Measurements from ENCODE around the gene PARVG.

PARVG gene

DNA sequence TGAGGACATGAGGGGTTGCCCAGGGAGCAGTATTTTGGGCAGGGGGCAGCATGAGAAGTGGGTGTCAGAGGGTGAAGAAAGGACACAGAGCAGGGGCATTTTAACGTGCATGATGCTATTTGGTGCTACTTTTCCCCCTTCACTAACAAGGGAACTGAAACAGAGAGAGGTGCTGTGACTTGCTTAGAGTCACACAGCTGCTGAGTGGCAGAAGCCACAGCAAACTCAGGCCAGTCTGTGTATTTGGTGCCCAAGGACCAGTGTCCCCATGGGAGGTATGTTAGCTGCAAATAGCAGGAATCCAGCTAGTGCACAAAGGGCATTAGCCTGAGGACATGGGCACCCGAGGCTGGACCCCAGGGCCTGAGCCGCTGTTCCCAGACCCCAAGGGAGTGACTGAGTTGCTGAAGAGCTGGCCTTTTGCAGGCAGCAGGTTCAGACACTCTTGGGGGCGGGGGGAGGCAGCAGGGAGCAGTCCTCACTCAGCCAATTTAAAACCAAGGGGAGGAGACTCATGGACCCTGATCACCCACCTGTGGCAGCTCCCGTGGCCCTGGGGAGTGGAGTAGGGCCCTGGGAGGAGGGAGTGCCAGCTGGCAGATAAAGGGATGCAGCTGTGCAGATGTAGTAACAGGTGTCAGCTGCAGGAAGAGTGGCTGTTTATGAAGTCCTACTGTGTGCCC lies 14.6 kb downstream of the PARVG start:
- ATAC-seq, result no peak
- DNase-seq, result no peak

DNA sequence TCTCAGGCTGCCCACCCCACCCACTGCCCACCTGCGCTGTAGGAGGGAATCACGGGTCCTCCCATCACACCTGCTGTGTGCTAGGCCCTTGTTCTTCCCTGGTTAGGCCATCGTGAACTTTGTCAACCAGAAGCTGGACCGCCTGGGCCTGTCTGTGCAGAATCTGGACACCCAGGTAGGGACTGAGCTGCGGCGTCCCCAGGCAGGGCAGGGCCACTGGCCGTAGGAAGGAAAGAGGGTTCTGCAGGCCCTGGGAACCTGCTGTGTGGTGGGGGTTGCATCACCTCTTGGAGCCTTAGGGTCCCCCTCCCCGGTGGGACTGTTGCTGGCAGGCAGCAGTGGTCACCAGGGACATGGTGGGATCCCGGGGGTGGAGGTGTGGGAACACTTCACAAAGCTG lies 15.5 kb downstream of the PARVG start:
- no peak for DNase-seq
- ATAC-seq, result no peak

DNA sequence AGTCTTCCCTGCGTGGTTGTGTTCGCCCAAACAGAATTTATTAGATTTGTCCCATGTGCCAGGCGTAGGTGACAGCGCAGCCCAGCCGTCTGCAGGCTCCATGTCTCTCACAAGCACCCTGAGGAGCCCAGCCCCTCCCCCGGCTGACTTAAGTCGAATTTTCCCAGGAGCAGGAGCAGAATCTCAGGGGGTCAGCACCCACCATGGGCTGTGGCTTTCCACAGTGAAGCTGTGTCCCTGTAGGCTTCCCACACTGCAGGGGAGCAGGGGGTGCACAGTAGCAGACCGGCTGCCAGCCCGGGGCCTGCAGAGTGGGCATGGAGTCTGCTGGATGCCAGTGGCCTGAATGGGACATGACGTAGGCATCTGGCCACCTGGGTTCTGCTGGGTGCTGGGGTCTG lies 16.0 kb downstream of the PARVG start:
- ATAC-seq (no peak), DNase-seq (no peak)

DNA sequence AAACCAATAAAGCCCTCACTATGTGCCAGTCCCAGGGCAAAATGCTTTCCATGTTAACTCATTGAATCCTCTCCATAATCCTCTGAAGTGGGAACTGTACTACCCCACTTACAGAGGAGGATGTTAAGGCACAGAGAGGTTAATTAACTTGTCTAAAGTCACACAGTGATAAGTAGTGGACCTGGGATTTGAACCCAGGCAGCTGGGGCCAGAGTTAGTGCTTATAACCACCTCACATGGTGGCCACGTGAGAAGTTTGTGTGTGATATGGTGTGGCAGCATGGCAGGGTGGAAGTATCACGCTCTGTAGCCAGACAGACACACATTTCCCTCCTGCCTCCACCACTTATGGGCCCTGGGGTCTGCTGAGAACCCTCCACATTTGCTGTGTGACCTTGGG lies 16.5 kb downstream of the PARVG start:
- ATAC-seq, result no peak
- no peak for DNase-seq

DNA sequence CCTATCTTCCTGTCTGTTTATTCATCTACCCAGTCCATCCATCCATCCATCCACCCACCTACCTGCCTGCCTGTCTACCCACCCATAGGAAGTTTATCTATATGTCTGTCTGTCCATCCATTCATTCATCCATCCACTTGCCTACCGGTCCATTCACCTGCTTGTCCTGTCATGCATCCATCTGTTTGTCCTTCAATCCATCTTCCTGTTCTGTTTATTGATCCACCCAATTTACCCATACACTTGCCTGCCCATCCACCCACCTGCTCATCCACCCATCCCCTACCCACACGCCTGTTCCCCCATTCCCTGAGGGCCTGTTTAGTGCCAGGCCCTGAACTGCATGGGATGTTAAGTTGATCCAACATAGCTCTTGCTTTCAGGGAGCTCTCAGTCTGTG lies 18.4 kb downstream of the PARVG start:
- ATAC-seq, result no peak

DNA sequence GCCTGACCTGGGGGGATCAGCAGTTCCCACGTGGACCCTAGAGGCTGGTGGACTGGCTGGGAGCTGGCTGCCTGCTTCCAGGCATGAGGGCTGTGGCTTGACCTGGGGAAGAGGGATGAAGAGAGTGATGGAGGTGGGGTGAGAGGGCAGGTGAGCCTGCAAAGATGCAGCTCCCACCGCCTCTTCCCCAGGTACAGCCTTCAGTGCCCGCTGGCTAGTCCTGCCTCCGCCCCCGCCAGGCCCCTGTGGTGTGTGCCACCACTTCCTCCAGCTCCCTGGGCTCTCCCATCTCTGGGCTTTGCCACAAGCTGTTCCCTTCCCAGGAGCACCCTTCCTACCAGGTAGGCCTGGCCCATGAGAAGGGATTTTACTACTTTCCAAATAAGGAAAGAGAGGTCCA lies 19.1 kb downstream of the PARVG start:
- no peak for DNase-seq
- no peak for ATAC-seq

More for the DNA sequence above, 18.4 kb downstream of the PARVG start:
- DNase-seq, result no peak

DNA sequence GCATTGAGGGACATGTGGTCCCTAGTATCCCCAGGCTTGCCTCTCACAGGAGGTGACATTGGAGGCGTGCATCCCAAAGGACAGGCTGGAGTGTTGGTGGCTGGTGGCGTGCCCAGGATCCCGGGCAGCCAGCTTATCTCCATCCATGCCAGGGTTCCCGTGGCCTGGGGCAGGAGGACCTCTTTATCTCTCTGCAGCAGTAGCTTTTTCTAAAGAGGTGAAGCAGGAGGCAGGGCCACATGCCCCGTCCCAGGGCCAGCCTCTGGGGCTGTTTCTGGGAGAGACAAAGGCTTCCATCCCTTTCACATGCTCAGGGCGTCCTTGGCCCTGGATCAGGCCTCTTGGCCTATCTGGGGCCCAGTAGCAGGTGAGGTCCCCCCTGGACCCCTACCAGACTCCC lies 19.7 kb downstream of the PARVG start:
- DNase-seq, result no peak
- ATAC-seq, result no peak

DNA sequence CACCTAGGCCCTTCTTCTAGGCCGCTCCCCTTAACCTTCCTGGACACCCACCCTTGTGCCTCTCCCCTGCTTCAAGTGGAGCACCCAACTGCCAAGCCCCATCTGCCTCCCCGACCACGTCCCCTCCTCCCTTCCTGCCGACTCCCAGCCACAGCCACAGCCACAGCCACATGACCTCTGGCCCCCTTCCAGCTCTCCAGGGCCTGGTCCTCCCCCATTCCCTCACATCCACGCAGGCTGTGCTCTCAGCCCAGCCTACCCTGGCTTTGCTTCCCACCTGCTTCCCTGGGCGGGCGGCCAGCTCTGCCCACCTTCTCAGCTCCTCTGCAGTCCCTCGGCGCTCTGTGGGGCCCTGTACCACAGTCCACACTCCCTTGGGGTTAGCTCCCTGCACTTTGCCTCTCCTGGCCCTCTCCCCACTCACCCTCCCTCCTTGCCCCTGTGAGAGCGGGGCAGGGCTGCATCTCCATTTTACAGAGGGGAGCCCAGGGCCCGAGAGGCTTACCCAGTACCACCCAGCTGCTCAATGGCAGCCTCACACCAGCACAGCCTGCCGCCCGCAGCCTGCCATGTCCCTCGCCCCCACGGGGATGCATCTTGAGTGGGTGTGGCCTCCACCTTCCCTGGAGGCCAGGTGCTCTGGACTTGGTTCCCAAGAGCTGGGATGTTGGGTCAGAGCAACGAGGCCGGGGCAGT lies 20.3 kb downstream of the PARVG start:
- DNase-seq, result no peak
- no peak for ATAC-seq

DNA sequence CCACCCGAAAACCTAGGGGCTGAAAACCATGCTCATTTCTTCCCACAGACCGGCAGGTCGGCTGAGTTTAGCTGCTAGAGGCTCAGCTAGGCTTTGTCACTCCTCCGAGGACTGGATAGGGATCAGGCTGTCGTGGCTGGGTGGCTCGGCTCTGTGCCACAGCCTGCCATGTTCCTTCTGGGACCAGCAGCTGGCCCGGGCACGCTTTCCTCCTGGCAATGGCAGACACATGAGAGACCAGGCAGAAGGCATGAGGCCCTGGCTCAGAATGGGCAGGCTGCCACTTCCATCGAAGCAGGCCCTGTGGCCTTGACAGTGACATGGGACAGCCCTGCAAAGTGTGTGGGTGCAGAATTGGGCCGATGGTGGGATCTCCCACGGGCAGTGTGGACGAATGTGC lies 20.9 kb downstream of the PARVG start:
- DNase-seq, result no peak
- no peak for ATAC-seq

DNA sequence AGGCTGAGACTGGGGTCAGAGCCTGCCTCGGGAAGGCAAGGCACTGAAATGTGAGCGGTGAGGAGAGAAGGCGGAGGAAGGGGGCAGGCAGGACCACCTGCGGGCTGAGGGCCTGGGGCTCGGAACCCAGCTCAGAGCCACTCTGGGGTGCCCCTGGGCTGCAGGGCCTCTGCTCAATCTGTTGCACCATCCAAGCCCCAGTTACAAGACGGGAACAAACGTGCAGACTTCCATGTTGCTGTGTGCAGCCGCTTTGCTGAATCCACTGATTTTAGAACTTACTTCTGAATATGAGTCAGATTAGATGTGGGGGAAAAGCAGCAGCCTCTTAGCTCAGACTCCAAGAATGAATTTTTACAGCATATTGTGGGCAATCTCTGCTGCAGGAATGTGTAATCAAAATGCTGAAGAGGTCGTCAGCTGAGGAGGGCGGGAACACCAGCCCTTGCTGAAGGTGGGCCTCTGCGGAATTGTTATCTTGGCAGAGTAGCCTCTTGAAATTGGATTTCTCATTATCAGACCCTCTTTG lies 21.6 kb downstream of the PARVG start:
- DNase-seq, result no peak

DNA sequence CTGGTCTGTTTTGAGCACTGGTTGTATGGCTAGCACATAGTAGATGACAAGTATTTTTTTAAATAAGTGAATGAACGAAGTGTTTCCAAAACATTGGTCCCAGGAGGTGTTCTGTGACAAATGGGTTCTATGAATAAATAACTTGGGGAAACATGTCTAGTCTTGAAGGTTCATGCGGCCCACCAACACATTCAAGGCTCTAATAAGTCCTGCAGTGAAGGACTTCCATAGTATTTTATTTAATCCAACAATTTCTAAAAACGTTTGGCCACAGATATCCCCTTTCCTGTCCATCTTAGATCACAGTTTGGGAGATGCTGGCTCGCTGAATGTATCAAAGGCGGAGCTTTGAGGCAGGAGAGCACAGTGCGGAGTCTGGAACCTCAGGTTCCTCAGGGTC lies 22.5 kb downstream of the PARVG start:
- DNase-seq (no peak), ATAC-seq (no peak)

More for the DNA sequence above, 21.6 kb downstream of the PARVG start:
- ATAC-seq, result no peak

DNA sequence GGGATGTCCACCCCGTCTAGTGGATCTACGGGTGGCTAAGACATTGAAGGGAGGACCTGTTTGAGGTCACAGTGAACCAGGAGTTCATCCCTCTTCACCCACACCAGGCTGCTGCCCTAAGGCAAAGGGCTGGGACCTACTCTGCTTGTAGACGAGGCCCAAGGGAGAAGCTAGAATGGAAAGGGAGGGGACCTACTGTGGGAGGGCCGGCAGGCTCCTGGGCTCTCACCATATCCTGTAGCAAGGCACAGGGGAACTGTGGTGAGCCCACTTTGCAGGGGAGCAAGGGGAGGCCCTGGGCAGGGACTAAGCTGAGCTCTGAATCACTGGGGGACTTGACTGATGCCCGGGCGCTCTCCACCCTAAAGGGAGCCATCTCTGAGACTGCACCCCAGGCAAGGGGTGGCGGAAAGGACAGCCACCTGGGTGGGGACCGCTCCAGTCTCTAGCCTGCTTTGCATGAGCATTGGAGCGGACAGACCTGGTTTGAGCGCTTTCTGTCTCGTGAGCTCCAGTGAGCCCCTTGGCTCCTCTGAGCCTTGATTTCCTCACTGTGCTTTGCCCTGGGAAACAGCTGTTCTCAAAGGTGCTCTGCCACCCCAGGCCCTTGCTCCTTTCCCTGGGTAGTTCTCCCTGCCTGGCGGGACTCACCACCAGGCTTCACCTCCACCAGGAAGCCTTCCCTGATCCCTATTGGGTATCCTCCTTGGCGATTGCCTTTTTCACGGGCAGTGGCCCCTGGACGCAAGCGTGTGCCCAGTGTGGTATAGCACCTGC lies 24.2 kb downstream of the PARVG start:
- ATAC-seq (no peak), DNase-seq (no peak)

DNA sequence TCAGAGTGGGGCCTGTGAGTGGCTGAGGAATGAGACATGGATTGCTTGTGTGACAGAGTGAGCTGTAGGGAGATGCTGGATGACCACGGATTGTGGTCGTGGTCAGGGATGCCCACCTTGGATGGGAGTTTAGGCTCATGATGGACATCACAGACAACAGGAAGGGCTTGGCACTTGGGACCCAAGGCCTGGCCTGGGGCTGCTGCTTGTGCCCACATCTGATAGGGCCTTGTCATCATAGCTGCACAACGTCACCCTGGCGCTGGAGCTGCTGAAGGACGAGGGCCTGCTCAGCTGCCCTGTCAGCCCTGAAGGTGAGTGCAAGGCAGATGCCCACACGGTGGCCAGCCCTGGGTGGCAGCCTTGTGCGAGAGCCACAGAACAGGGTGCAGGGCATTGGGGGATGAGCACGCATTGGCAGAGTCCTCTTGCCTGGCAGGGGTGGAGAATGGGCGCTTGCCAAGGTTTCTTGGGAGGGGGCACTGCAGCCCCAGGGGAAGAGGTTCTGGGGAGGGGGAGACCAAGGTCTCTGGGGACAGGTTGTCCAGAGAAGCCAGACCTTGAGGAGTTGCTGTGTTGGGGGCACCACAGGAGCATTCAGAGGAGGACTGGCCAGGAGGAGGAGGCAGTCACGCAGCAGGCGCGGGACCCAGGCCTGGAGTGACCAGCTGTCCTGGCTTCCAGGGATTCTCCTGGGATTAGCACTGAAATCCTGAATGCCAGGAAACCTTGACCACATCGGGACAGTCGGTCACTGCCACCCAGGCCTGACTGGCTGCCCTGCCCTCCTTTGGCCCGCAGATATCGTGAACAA lies 25.0 kb downstream of the PARVG start:
- ATAC-seq (no peak), DNase-seq (no peak)

DNA sequence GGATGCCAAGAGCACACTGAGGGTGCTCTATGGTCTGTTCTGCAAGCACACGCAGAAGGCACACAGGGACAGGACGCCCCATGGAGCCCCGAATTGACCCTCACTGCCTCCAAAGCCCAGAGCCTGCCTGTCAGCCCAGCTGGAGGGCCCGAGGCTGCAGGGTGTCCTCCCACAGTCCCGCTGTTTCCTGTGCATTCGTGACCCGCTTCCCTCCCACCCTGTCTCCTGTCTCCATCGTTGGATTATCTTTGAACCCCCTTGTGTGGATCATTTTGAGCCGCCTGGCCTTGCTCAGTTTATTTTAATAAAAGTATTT lies 25.6 kb downstream of the PARVG start:
- DNase-seq, result no peak
- ATAC-seq, result no peak

DNA sequence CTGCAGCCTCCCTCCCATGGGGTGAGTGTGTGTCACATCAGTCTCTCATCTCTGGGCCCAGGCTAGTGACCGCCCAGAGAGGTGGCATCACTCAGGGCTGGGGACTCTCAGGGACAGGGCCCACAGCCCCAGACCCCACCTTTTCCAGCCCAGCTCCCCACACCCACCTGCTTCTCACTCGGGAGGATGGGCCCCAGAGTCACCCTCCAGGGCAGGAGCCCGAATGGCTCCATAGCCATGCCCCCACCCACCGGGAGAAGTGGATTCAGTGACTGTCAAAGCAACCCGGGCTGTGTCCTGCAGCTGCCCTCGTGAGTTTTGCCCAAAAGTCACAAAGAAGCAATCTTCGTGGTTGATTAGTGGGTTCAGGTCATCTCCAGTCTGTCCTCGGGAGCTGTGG lies 26.0 kb downstream of the PARVG start:
- no peak for DNase-seq
- ATAC-seq, result no peak

DNA sequence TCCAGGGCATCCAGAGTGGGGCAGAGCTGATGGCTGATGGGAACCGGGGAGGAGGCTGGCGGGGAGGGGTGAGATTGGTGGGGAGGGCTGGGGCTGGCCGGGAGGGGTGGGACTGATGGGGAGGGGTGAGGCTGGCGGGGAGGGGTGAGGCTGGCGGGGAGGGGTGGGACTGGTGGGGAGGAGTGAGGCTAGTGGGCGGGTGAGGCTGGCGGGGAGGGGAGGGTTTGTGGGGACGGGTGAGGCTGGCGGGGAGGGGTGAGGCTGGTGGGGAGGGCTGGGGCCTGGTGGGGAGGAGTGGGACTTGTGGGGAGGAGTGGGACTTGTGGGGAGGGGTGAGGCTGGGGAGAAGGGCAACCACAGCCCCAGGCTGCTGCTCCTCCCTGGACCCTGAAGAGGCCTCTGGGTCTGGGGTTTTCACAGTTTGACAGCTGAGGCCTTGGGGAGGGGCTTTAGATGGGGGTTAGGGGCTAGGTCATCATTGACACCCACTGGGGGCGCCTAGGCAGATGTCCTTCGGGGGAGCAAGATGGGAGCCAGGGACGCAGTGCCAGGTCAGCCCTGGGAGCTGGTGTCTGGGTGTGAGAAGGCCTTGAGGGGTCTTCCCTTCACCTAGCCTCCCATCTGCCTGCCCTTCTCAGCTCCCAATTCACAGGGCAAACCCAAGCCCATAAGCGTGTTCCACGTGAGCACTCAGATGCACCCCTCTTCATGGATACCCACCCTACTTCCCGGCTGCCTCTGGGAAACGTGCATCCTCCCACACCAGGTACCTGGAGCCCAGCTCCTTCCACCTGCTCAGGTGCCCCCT lies 26.7 kb downstream of the PARVG start:
- ATAC-seq (no peak), DNase-seq (no peak)

DNA sequence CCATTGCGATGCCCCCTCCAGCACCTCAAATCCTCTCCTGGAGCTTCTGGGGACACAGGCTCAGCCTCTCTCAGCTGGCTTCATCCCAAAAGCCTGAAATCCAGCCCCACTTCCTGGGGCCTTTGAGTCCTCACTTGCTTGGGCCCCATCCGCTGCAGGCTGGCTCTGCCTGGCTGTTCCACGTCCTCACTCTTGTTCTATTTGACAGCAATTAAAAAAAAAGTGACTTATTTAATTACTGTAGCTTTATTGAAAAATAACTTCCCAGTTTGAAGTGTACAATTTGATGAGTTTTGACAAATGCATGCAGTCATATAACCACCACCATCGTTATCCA lies 27.2 kb downstream of the PARVG start:
- ATAC-seq (no peak), DNase-seq (no peak)

DNA sequence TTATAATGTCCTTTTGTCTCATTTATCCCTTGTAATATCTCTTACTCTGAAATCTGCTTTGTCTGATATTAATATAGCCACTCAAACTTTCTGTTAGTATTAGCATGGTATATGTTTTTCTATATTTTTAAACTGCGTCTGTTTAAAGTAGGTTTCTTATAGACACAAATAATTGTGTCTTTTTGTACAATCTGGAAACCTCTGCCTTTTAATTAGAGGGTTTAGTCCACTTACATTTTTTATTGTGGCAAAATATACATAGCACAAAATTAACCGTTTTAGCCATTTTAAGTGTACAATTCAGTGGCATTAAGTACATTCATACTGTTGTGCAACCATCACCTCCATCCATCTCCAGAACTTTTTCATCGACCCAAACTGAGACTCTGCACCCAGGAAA lies 28.6 kb downstream of the PARVG start:
- ATAC-seq, result no peak
- no peak for DNase-seq

DNA sequence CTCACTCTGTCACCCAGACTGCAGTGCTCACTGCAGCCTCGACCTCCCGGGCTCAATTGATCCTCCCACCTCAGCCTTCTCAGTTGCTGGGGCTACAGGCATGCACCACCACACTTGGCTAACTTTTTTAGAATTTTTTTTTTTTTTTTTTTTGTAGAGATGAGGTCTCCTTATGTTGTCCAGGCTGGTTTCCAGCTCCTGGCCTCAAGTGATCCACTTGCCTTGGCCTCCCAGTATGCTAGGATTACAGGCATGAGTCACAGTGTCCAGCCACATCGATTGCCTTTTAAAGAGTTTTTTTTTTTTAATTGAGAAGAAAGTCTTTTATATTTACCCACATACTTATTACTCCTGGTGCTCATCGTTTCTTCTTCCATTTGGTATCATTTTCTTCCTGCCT lies 30.0 kb downstream of the PARVG start:
- ATAC-seq (no peak), DNase-seq (no peak)

DNA sequence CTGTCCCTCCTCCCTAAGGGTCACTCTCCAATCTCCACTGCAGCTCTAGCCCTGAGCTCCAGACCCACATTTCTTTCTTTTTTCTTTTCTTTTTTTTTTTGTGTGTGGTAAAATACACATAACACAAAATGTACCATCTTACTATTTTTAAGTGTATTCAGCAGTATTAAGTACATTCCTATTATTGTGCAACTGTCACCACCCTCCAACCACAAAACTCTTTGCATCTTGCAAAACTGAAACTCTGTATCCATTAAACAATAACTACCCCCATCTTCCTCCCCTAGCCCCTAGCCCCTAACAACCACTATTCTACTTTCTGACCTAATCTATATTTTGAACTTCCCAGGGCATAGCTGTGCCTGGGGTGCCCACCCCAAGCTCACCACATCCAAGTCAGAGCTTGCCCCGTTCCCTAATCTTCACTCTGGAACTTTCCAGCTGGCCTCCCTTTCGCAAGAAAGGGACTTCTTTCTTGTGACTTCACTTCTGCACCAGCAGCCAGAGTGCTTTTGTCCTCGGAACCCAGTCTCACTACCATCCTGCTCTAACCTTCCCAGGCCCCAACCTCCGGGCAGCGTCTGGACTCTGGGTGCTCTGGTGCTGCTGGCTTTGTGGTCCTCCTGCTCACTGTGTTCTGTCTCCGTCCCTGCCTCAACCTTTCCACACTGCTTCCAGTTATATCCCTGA lies 30.7 kb downstream of the PARVG start:
- DNase-seq, result no peak

More for the DNA sequence above, 30.7 kb downstream of the PARVG start:
- no peak for ATAC-seq

Data from stimulated activated naive CD8-positive, alpha-beta T cell treated with anti-CD3 and anti-CD28 coated beads, Interleukin-15, Interleukin-2, amounts not matched to agents 100 U/mL and 50 U/mL, for 24 hours (primary cell).